CD14-positive monocyte (primary cell): ENCODE measurements around the gene LZTS2. TPM values are rescaled to one million over a fixed set of nuclear protein-coding genes. Genes with fewer than 3 reads are reported as not detected.

ENCODE experiments used
- DNase-seq, 3 donors: peaks; one replicate each; pipeline ENCODE4 v3.0.0-alpha.2; 2011 to 2022
- H2AFZ ChIP-seq: 2 replicates; pipeline ENCODE4 v1.6.0; 2012; ENCODE audit warnings: mild to moderate bottlenecking, low read depth, low read length, inconsistent platforms; ENCODE audit not compliant: insufficient read depth, poor library complexity, severe bottlenecking
- H3K27ac ChIP-seq, 2 donors: 1 replicate in 1 of 2; 2 replicates in 1 of 2; pipeline ENCODE4 v1.5.1; 2012 to 2013; ENCODE audit warnings: low read length in 2 of 2, control low read depth in 1 of 2, inconsistent platforms in 1 of 2, low read depth in 1 of 2, mild to moderate bottlenecking in 1 of 2
- H3K27me3 ChIP-seq, 2 donors: one replicate each; pipeline versions ENCODE4 v1.6.0 to v1.6.1; 2011 to 2013; ENCODE audit warnings: low read length in 2 of 2; ENCODE audit not compliant: control insufficient read depth in 2 of 2, insufficient read depth in 2 of 2
- H3K36me3 ChIP-seq, 2 donors: replicated peaks in 1 of 2; 1 replicate in 1 of 2; 2 replicates in 1 of 2; pipeline versions ENCODE4 v1.5.1 to v1.6.1; 2012 to 2013; ENCODE audit warnings: low read length in 2 of 2, control low read depth in 1 of 2, inconsistent platforms in 1 of 2, mild to moderate bottlenecking in 1 of 2; ENCODE audit not compliant: insufficient read depth in 2 of 2, control insufficient read depth in 1 of 2
- H3K4me1 ChIP-seq, 2 donors: 1 replicate in 1 of 2; 2 replicates in 1 of 2; pipeline versions ENCODE4 v1.5.1 to v1.6.1; 2012 to 2013; ENCODE audit warnings: low read length in 2 of 2, control low read depth in 1 of 2, inconsistent platforms in 1 of 2, mild to moderate bottlenecking in 1 of 2, moderate library complexity in 1 of 2; ENCODE audit not compliant: insufficient read depth in 2 of 2, control insufficient read depth in 1 of 2
- H3K4me2 ChIP-seq: replicated peaks from 2 replicates; pipeline ENCODE3; 2012; ENCODE audit warnings: low read length, moderate library complexity, mild to moderate bottlenecking; ENCODE audit not compliant: poor library complexity, severe bottlenecking; ENCODE audit errors: extremely low read depth
- H3K4me3 ChIP-seq, 3 experiments: fragments of 200-600 bp in 1 of 3; sonication (generic) in 1 of 3; replicated peaks in 1 of 3; 1 replicate in 2 of 3; 2 replicates in 1 of 3; pipeline ENCODE4 v1.5.1; 2011 to 2013; ENCODE audit warnings: low read length in 3 of 3, mild to moderate bottlenecking in 3 of 3, control low read depth in 2 of 3, low read depth in 2 of 3, inconsistent platforms in 1 of 3, moderate library complexity in 1 of 3
- H3K79me2 ChIP-seq: 2 replicates; pipeline ENCODE4 v1.6.0; 2012; ENCODE audit warnings: mild to moderate bottlenecking, control low read depth, inconsistent platforms, low read length, moderate library complexity; ENCODE audit not compliant: insufficient read depth
- H3K9ac ChIP-seq: 2 replicates; pipeline ENCODE4 v1.6.0; 2017; ENCODE audit warnings: low read length, mild to moderate bottlenecking; ENCODE audit not compliant: insufficient read depth, poor library complexity, severe bottlenecking
- H3K9me3 ChIP-seq, 2 donors: replicated peaks in 1 of 2; 1 replicate in 1 of 2; 2 replicates in 1 of 2; pipeline versions ENCODE4 v1.5.1 to v1.6.1; 2012 to 2013; ENCODE audit warnings: low read length in 2 of 2, control low read depth in 1 of 2; ENCODE audit not compliant: control insufficient read depth in 1 of 2, insufficient read depth in 1 of 2
- H4K20me1 ChIP-seq: 2 replicates; pipeline ENCODE4 v1.6.0; 2012; ENCODE audit warnings: mild to moderate bottlenecking, low read length, control low read depth, moderate library complexity; ENCODE audit not compliant: insufficient read depth
- H3K27ac Mint-ChIP-seq, 7 donors: one replicate each; pipeline ENCODE4 v1.8.0; 2020; ENCODE audit warnings: mild to moderate bottlenecking in 7 of 7, mixed read lengths in 7 of 7, moderate library complexity in 6 of 7, inconsistent platforms in 2 of 7
- H3K27me3 Mint-ChIP-seq, 3 donors: one replicate each; pipeline ENCODE4 v1.8.0; 2021 to 2022; ENCODE audit warnings: low read depth in 3 of 3, mild to moderate bottlenecking in 3 of 3, mixed read lengths in 3 of 3, moderate library complexity in 3 of 3, inconsistent platforms in 1 of 3
- H3K36me3 Mint-ChIP-seq, 2 donors: one replicate each; pipeline ENCODE4 v1.8.0; 2020; ENCODE audit warnings: mixed read lengths in 2 of 2, inconsistent platforms in 1 of 2, mild to moderate bottlenecking in 1 of 2
- H3K4me1 Mint-ChIP-seq: one replicate; pipeline ENCODE4 v1.8.0; 2020; ENCODE audit warnings: mild to moderate bottlenecking, mixed read lengths
- H3K4me3 Mint-ChIP-seq, 2 donors: one replicate each; pipeline ENCODE4 v1.8.0; 2020; ENCODE audit warnings: mild to moderate bottlenecking in 2 of 2, mixed read lengths in 2 of 2, moderate library complexity in 1 of 2
- H3K9me3 Mint-ChIP-seq, 7 donors: one replicate each; pipeline ENCODE4 v1.8.0; 2020 to 2022; ENCODE audit warnings: mixed read lengths in 7 of 7, mild to moderate bottlenecking in 6 of 7, moderate library complexity in 6 of 7, inconsistent platforms in 2 of 7
- CTCF ChIP-seq: fragments of 200-600 bp; IDR thresholded peaks from one replicate; pipeline ENCODE4 v1.8.0; 2022; ENCODE audit warnings: antibody characterized with exemption, mild to moderate bottlenecking
- WGBS: methylation state at CpG from one replicate; pipeline ENCODE4 v1.1.5; 2013; ENCODE audit warnings: missing lambda C conversion rate; ENCODE audit not compliant: insufficient coverage; 5-methylcytosine and 5-hydroxymethylcytosine counted together
- intact Hi-C, 2 donors: fragments of 100-400 bp; cut with micrococcal nuclease; formaldehyde crosslinking; loops; one replicate each; pipeline versions ENCODE4 v1.15.0 to v1.15.1; 2023
- polyA plus RNA-seq, 3 donors: library from polyadenylated mRNA; depleted of rRNA in 1 of 3; unstranded in 2 of 3; stranded (reverse) in 1 of 3; fragments of 300-500 nt in 2 of 3; fragments of >200 nt in 1 of 3; fragmentation: Illumina TruSeq in 2 of 3; gene quantifications; 1 replicate in 2 of 3; 2 replicates in 1 of 3; pipeline ENCODE4 v1.2.3, GENCODE V29; 2012 to 2021

Gene LZTS2
- polyA plus RNA-seq, 3 donors: 2.8 to 9.2 (median 3.3) TPM

- Mint-ChIP-seq H3K27me3 (peaks cover 0 to 2% (median 0%) of the 10 kb centered on the region in 3 donors), H3K9me3 (peaks cover 0 to 1% (median 0%) of the 10 kb centered on the region in 7 donors), H3K4me1 (no peaks in the 10 kb centered on the region), H3K27ac (no peak overlapping the region), H3K4me3 (no peak overlapping the region), H3K36me3 (peaks cover 18 to 23% of the 10 kb centered on the region in 2 donors)
- Histone ChIP-seq H3K4me3 (no peak overlapping the region), H3K4me2 (no peak overlapping the region), H2AFZ (no peak overlapping the region), H3K27me3 (no peaks in the 10 kb centered on the region), H3K9ac (no peak overlapping the region), H3K4me1 (no peaks in the 10 kb centered on the region), H3K9me3 (no peaks in the 10 kb centered on the region), H3K36me3 (peaks cover 11 to 25% of the 10 kb centered on the region in 2 donors), H4K20me1 (no peaks in the 10 kb centered on the region), H3K79me2 (no peaks in the 10 kb centered on the region), H3K27ac (no peak overlapping the region)
- intact Hi-C loops: no loop called here
- DNase-seq: no peak
- TF ChIP-seq CTCF: no peak
- 94% methylated on average over 3 of the region's 3 CpGs for WGBS
These were observed 22.7 kb upstream of the LZTS2 start for GRCh38 chr10:100976906-100977305.

GRCh38 chr10:100977436-100977835, 22.2 kb upstream of the LZTS2 start:
- Histone ChIP-seq H3K4me2 (no peak overlapping the region), H3K4me3 (no peak overlapping the region), H3K36me3 (peaks cover 11 to 30% of the 10 kb centered on the region in 2 donors), H3K9me3 (no peaks in the 10 kb centered on the region), H3K9ac (no peak overlapping the region), H3K4me1 (no peaks in the 10 kb centered on the region), H3K27ac (no peak overlapping the region), H3K79me2 (no peaks in the 10 kb centered on the region), H3K27me3 (no peaks in the 10 kb centered on the region), H2AFZ (no peak overlapping the region), H4K20me1 (no peaks in the 10 kb centered on the region)
- WGBS: no CpG with 5 or more reads among the region's 6 CpGs
- Mint-ChIP-seq H3K36me3 (peaks cover 24 to 27% of the 10 kb centered on the region in 2 donors), H3K27ac (no peak overlapping the region), H3K27me3 (peaks cover 0 to 2% (median 0%) of the 10 kb centered on the region in 3 donors), H3K9me3 (peaks cover 0 to 1% (median 0%) of the 10 kb centered on the region in 7 donors), H3K4me1 (no peaks in the 10 kb centered on the region), H3K4me3 (no peak overlapping the region)
- no peak for TF ChIP-seq CTCF
- no peak for DNase-seq
- intact Hi-C loops: no loop called here
